Fibroblast of lung (primary cell): Measurements from ENCODE around the gene TRMU. TPM values are rescaled to one million over a fixed set of nuclear protein-coding genes. Genes with fewer than 3 reads are reported as not detected.

Experiments
- DNase-seq, 2 donors: peaks; one replicate each; pipeline versions ENCODE4 v3.0.0 to v3.0.0-alpha.2; 2010; ENCODE audit warnings: low read depth in 2 of 2
- H2AFZ ChIP-seq: 2 replicates; pipeline ENCODE4 v1.5.1; 2012; ENCODE audit warnings: low read length, control low read depth, inconsistent platforms
- H3K27ac ChIP-seq: 2 replicates; pipeline ENCODE4 v1.5.1; 2011; ENCODE audit warnings: low read length, control low read depth; ENCODE audit not compliant: insufficient read depth
- H3K27me3 ChIP-seq: 2 replicates; pipeline ENCODE4 v1.5.1; 2011; ENCODE audit warnings: mild to moderate bottlenecking, low read length; ENCODE audit not compliant: control insufficient read depth, insufficient read depth
- H3K36me3 ChIP-seq: 2 replicates; pipeline ENCODE4 v1.5.1; 2011; ENCODE audit warnings: low read length; ENCODE audit not compliant: control insufficient read depth, insufficient read depth
- H3K4me1 ChIP-seq: 2 replicates; pipeline ENCODE4 v1.5.1; 2011; ENCODE audit warnings: low read length; ENCODE audit not compliant: control insufficient read depth, insufficient read depth; ENCODE audit errors: extremely low read depth
- H3K4me2 ChIP-seq: 2 replicates; pipeline ENCODE4 v1.5.1; 2011; ENCODE audit warnings: low read length, control low read depth; ENCODE audit not compliant: insufficient read depth; ENCODE audit errors: extremely low read depth
- H3K4me3 ChIP-seq, 4 experiments: fragments of 200-600 bp in 1 of 4; sonication (generic) in 1 of 4; replicated peaks in 1 of 4; 2 replicates each; pipeline ENCODE4 v1.5.1; 2011 to 2016; ENCODE audit warnings: low read length in 4 of 4, low read depth in 3 of 4, mild to moderate bottlenecking in 3 of 4, control low read depth in 2 of 4, inconsistent platforms in 1 of 4, mixed read lengths in 1 of 4; ENCODE audit not compliant: insufficient read depth in 1 of 4; ENCODE audit errors: control extremely low read depth in 1 of 4
- H3K79me2 ChIP-seq: 2 replicates; pipeline ENCODE4 v1.5.1; 2012; ENCODE audit warnings: mild to moderate bottlenecking, low read length, inconsistent platforms; ENCODE audit not compliant: control insufficient read depth, insufficient read depth
- H3K9ac ChIP-seq: 2 replicates; pipeline ENCODE4 v1.5.1; 2011; ENCODE audit warnings: mild to moderate bottlenecking, low read length, control low read depth; ENCODE audit not compliant: insufficient read depth
- H3K9me3 ChIP-seq: 2 replicates; pipeline ENCODE4 v1.5.1; 2012; ENCODE audit warnings: low read depth, low read length; ENCODE audit not compliant: control insufficient read depth, insufficient read depth
- H4K20me1 ChIP-seq: 2 replicates; pipeline ENCODE4 v1.5.1; 2011; ENCODE audit warnings: low read length; ENCODE audit not compliant: control insufficient read depth, insufficient read depth; ENCODE audit errors: extremely low read depth
- EZH2 ChIP-seq: IDR thresholded peaks from 2 replicates; pipeline ENCODE4 v1.5.1; 2012; ENCODE audit warnings: low read length, control low read depth, mild to moderate bottlenecking; ENCODE audit errors: missing control alignments
- polyA plus RNA-seq, 2 donors: library from polyadenylated mRNA; depleted of rRNA in 1 of 2; stranded (reverse) in 1 of 2; unstranded in 1 of 2; fragments of >200 nt; gene quantifications; 2 replicates each; pipeline ENCODE4 v1.2.1, GENCODE V29; 2011 to 2012; ENCODE audit warnings: missing spikeins in 1 of 2
- total RNA-seq: library from RNA; depleted of rRNA; stranded (reverse); fragments of >200 nt; gene quantifications from 2 replicates; pipeline ENCODE4 v1.2.1, GENCODE V29; 2014
- TF ChIP-seq, protein P1 (sequence below), 2 donors: IDR thresholded peaks in 1 of 2; conservative IDR thresholded peaks in 1 of 2; 1 replicate in 1 of 2; 2 replicates in 1 of 2; pipeline ENCODE4 v1.5.1; 2011 to 2012; ENCODE audit warnings: low read length in 2 of 2, control low read depth in 1 of 2, inconsistent platforms in 1 of 2, low read depth in 1 of 2, mild to moderate bottlenecking in 1 of 2

TRMU gene
- total and polyA plus RNA-seq, 2 donors (not counting 1 experiment from before 2014, with no cell fraction given), result 18.4 to 22.1 TPM

DNA sequence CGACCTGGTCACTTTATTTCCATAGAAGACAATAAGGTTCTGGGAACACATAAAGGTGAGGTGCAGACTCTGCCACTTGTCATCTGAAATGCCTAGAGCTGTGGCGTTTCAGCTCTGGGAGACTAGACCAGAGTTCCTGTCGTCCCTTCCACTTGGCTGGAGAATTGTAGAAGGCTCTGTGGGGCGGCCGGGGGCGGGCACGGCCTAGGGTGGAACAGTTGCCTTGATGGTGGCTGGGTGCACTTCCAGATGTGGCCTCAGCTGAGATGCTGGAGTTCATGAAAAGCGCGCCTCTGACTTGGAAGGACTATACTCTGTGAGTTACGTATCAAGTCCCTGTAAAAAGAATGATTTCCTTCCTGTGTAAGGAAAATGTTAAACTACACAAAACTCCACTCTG is 16.8 kb downstream of the TRMU start:
- no peak for DNase-seq
- Histone ChIP-seq H3K4me1 (no peaks in the 10 kb centered on the region), H3K36me3 (peaks cover 38% of the 10 kb centered on the region), H3K27ac (no peak overlapping the region), H3K79me2 (no peaks in the 10 kb centered on the region), H3K9me3 (no peaks in the 10 kb centered on the region), H2AFZ (no peak overlapping the region), H3K4me3 (no peak overlapping the region), H3K4me2 (no peak overlapping the region), H3K27me3 (no peaks in the 10 kb centered on the region), H3K9ac (no peak overlapping the region), H4K20me1 (no peaks in the 10 kb centered on the region)
- TF ChIP-seq, protein P1, sequence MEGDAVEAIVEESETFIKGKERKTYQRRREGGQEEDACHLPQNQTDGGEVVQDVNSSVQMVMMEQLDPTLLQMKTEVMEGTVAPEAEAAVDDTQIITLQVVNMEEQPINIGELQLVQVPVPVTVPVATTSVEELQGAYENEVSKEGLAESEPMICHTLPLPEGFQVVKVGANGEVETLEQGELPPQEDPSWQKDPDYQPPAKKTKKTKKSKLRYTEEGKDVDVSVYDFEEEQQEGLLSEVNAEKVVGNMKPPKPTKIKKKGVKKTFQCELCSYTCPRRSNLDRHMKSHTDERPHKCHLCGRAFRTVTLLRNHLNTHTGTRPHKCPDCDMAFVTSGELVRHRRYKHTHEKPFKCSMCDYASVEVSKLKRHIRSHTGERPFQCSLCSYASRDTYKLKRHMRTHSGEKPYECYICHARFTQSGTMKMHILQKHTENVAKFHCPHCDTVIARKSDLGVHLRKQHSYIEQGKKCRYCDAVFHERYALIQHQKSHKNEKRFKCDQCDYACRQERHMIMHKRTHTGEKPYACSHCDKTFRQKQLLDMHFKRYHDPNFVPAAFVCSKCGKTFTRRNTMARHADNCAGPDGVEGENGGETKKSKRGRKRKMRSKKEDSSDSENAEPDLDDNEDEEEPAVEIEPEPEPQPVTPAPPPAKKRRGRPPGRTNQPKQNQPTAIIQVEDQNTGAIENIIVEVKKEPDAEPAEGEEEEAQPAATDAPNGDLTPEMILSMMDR (conservative IDR thresholded peaks at IDR 0.05 in 1 of 2, IDR thresholded peaks at IDR 0.05 in 1 of 2; ENCODE audit: low read depth in 1 of 2, low read length in 2 of 2), result no peak
- no peak for TF ChIP-seq EZH2

- TF ChIP-seq, protein P1 (conservative IDR thresholded peaks at IDR 0.05 in 1 of 2, IDR thresholded peaks at IDR 0.05 in 1 of 2; ENCODE audit: low read depth in 1 of 2, low read length in 2 of 2), result no peak
- no peak for TF ChIP-seq EZH2
- no peaks in the 10 kb centered on the region for H4K20me1 ChIP-seq
Observed at GRCh38 chr22:46352691-46353386, 17.3 kb downstream of the TRMU start.

GRCh38 chr22:46353483-46354105 is 18.1 kb downstream of the TRMU start:
- Histone ChIP-seq H3K36me3 (peaks cover 34% of the 10 kb centered on the region), H2AFZ (no peak overlapping the region), H3K4me2 (no peak overlapping the region), H4K20me1 (no peaks in the 10 kb centered on the region), H3K27ac (no peak overlapping the region), H3K79me2 (no peaks in the 10 kb centered on the region), H3K27me3 (no peaks in the 10 kb centered on the region), H3K4me3 (no peak overlapping the region), H3K9me3 (no peaks in the 10 kb centered on the region), H3K9ac (no peak overlapping the region), H3K4me1 (no peaks in the 10 kb centered on the region)
- peak in 1 of 2 donors; percentile 22 for DNase-seq
- TF ChIP-seq EZH2, result no peak
- TF ChIP-seq, protein P1 (conservative IDR thresholded peaks at IDR 0.05 in 1 of 2, IDR thresholded peaks at IDR 0.05 in 1 of 2; ENCODE audit: low read depth in 1 of 2, low read length in 2 of 2), result no peak

More at GRCh38 chr22:46352691-46353386, 17.3 kb downstream of the TRMU start:
- no peak overlapping the region for H2AFZ ChIP-seq
- H3K27me3 ChIP-seq, result no peaks in the 10 kb centered on the region
- H3K79me2 ChIP-seq, result no peaks in the 10 kb centered on the region
- no peak overlapping the region for H3K4me2 ChIP-seq
- H3K4me1 ChIP-seq, result no peaks in the 10 kb centered on the region
- H3K36me3 ChIP-seq, result peaks cover 34% of the 10 kb centered on the region
- no peak overlapping the region for H3K27ac ChIP-seq
- no peaks in the 10 kb centered on the region for H3K9me3 ChIP-seq
- no peak overlapping the region for H3K9ac ChIP-seq
- DNase-seq, result peak in 1 of 2 donors; percentile 58
- H3K4me3 ChIP-seq, result no peak overlapping the region
